ENCODE data around the gene IFI6.
"Not testable (repeated sequence)": the region's sequence is repeated elsewhere in the genome, so short reads cannot be mapped to it uniquely, and the experiment has no call there.

IFI6 gene

GRCh38 chr1:27644369-27645070, 27.5 kb downstream of the IFI6 start:
- Mint-ChIP-seq H3K27me3 (ENCODE audit: low read depth, poor library complexity) (peaks cover 16% of the 10 kb centered on the region), H3K4me1 (peaks cover 9% of the 10 kb centered on the region), H3K27ac (no peak overlapping the region), H3K9me3 (no peaks in the 10 kb centered on the region), H3K36me3 (ENCODE audit: low read depth) (no peaks in the 10 kb centered on the region), H3K4me3 (no peak overlapping the region)
- no peak for DNase-seq
- TF ChIP-seq, protein P1, sequence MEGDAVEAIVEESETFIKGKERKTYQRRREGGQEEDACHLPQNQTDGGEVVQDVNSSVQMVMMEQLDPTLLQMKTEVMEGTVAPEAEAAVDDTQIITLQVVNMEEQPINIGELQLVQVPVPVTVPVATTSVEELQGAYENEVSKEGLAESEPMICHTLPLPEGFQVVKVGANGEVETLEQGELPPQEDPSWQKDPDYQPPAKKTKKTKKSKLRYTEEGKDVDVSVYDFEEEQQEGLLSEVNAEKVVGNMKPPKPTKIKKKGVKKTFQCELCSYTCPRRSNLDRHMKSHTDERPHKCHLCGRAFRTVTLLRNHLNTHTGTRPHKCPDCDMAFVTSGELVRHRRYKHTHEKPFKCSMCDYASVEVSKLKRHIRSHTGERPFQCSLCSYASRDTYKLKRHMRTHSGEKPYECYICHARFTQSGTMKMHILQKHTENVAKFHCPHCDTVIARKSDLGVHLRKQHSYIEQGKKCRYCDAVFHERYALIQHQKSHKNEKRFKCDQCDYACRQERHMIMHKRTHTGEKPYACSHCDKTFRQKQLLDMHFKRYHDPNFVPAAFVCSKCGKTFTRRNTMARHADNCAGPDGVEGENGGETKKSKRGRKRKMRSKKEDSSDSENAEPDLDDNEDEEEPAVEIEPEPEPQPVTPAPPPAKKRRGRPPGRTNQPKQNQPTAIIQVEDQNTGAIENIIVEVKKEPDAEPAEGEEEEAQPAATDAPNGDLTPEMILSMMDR (IDR thresholded peaks at IDR 0.05) = no peak

GRCh38 chr1:27643600-27644368, 28.2 kb downstream of the IFI6 start:
- peak; percentile 61 for DNase-seq
- TF ChIP-seq, protein P1 (IDR thresholded peaks at IDR 0.05) = peak; percentile 85
- Mint-ChIP-seq H3K9me3 (no peaks in the 10 kb centered on the region), H3K4me1 (peaks cover 4% of the 10 kb centered on the region), H3K36me3 (ENCODE audit: low read depth) (no peaks in the 10 kb centered on the region), H3K27me3 (ENCODE audit: low read depth, poor library complexity) (peaks cover 18% of the 10 kb centered on the region), H3K4me3 (no peak overlapping the region), H3K27ac (no peak overlapping the region)

GRCh38 chr1:27640514-27640913, 31.5 kb downstream of the IFI6 start:
- H3K36me3 Mint-ChIP-seq (ENCODE audit: low read depth); DNase-seq; H3K27ac Mint-ChIP-seq; H3K4me3 Mint-ChIP-seq; H3K4me1 Mint-ChIP-seq; H3K9me3 Mint-ChIP-seq: not testable (repeated sequence)
- peaks cover 31% of the 10 kb centered on the region for H3K27me3 Mint-ChIP-seq (ENCODE audit: low read depth, poor library complexity)

GRCh38 chr1:27638805-27639204, 33.2 kb downstream of the IFI6 start:
- Mint-ChIP-seq H3K4me1 (peaks cover 14% of the 10 kb centered on the region), H3K36me3 (ENCODE audit: low read depth) (no peaks in the 10 kb centered on the region), H3K27ac (no peak overlapping the region), H3K9me3 (no peaks in the 10 kb centered on the region), H3K27me3 (ENCODE audit: low read depth, poor library complexity) (peaks cover 44% of the 10 kb centered on the region), H3K4me3 (no peak overlapping the region)
- TF ChIP-seq, protein P1 (IDR thresholded peaks at IDR 0.05) = no peak
- DNase-seq = no peak

DNA sequence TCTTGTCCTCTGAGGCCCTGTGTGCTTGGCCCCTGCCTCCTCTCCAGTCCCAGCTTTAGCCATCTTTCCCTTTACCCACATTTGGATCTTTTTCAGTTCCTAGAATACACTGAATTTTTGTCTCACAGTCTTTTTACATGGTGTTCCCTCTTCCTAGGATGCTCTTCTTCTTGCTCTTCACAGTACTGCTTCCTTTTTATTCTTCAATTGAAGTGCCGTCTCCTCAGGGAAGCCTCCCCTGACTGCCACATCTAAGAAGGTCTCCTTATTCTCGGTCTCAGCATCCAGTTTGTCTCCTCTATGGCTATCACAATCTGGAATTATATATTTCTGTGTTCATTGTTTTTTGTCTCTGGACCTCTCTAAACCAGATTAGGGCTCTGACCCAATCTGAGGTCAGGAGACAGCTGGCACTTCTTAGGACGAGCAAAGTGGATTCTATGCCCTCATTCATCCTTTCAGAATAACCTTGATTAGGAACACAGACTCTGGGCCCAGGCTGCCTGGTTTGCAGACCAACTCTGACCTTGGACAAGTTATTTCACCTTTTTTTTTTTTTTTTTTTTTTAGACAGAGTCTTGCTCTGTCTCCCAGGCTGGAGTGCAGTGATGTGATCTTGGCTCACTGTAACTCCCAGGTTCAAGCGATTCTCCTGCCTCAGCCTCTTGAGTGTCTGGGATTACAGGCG, 33.8 kb downstream of the IFI6 start:
- DNase-seq = no peak
- Mint-ChIP-seq H3K27me3 (ENCODE audit: low read depth, poor library complexity) (peaks cover 50% of the 10 kb centered on the region), H3K9me3 (no peaks in the 10 kb centered on the region), H3K4me3 (no peak overlapping the region), H3K4me1 (peaks cover 10% of the 10 kb centered on the region), H3K27ac (no peak overlapping the region), H3K36me3 (ENCODE audit: low read depth) (no peaks in the 10 kb centered on the region)
- TF ChIP-seq, protein P1 (IDR thresholded peaks at IDR 0.05) = no peak

- no peak for DNase-seq
- peaks cover 70% of the 10 kb centered on the region for H3K27me3 Mint-ChIP-seq (ENCODE audit: low read depth, poor library complexity)
- H3K9me3 Mint-ChIP-seq = no peaks in the 10 kb centered on the region
- no peak overlapping the region for H3K27ac Mint-ChIP-seq
- TF ChIP-seq, protein P1 (IDR thresholded peaks at IDR 0.05) = no peak
- H3K36me3 Mint-ChIP-seq (ENCODE audit: low read depth) = no peaks in the 10 kb centered on the region
- H3K4me3 Mint-ChIP-seq = peak overlapping the region; percentile 67
- peaks cover 30% of the 10 kb centered on the region for H3K4me1 Mint-ChIP-seq
These were observed 36.4 kb downstream of the IFI6 start for GRCh38 chr1:27635396-27636142.
